CD1c-positive myeloid dendritic cell (primary cell): ENCODE measurements around the gene PPP2R3B.
"Not testable (repeated sequence)": the region's sequence is repeated elsewhere in the genome, so short reads cannot be mapped to it uniquely, and the experiment has no call there.

Source experiments
- DNase-seq: peaks from one replicate; pipeline ENCODE4 v3.0.0-alpha.2; 2016; ENCODE audit errors: extremely low spot score

PPP2R3B gene

DNA sequence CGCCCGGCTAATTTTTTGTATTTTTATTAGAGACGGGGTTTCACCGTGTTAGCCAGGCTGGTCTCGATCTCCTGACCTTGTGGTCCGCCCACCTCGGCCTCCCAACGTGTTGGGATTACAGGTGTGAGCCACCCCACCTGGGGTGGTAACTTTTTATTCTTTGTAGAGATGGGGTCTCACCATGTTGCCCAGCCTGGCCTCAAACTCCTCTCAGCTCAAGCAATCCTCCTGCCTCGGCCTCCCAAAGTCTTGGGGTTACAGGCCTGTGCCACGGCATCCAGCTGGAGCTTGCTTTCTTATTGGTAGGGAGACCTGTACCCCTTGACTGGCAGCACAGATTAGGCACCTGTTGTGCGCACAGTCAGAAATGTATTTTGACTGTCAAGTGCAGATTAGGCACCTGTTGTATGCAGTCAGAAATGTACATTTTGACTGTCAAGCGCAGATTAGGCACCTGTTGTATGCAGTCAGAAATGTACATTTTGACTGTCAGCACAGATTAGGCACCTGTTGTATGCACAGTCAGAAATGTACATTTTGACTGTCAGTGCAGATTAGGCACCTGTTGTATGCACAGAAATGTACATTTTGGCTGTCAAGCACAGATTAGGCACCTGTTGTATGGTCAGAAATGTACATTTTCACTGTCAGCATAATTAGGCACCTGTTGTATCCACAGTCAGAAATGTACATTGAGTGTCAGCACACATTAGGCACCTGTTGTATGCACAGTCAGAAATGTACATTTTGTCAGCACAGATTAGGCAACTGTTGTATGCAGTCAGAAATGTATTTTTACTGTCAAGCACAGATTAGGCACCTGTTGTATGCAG is 80.7 kb downstream of the PPP2R3B start:
- not testable (repeated sequence) for DNase-seq

DNA sequence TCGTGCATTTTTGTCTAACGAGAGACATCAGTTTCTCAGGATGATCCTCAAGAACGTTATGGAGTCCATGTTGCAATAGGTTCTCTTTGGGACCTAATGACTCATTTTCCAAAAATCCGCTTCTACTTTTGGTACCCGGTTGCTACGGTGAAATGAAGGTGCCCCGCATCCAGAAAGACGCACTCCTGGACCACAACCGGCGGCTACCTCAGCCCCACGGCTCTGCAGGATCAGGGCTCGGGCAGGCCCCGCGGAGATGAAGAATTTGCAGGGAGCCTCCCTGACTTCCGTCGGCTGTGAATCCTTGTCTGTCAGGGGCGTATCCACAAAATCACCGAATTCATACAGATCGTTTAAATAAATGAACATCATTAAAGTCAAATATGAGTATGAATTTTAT is 83.7 kb downstream of the PPP2R3B start:
- DNase-seq = no peak

DNA sequence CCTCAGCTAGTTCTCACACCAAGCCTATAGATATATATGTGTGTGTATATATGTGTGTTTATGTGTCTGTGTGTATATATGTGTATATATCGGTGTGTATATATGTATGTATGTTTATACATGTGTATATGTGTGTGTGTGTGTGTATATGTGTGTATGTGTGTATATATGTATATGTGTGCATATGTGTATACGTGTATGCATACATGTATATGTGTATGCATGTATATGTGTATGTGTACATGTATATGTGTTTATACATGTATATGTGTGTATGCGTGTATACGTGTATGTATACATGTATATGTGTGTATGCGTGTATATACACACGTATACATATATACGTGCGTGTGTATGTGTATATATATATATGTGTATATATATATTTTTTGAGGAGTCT is 86.4 kb downstream of the PPP2R3B start:
- no peak for DNase-seq

DNA sequence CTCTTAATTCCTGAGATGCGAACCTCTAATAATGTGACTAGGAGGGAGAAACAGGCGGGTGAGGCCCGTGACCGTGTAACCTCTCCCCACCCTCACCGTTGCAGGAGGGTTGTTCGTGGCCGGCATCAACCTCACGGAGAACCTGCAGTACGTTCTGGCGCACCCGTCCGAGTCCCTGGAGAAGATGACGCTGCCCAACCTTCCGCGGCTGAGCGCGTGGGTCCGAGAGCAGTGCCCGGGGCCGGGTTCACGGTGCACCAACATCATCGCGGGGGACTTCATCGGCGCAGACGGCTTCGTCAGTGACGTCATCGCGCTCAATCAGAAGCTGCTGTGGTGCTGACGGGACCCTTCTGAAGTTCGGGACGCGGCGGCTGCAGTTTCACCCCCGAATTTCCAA is 87.7 kb downstream of the PPP2R3B start:
- no peak for DNase-seq

DNA sequence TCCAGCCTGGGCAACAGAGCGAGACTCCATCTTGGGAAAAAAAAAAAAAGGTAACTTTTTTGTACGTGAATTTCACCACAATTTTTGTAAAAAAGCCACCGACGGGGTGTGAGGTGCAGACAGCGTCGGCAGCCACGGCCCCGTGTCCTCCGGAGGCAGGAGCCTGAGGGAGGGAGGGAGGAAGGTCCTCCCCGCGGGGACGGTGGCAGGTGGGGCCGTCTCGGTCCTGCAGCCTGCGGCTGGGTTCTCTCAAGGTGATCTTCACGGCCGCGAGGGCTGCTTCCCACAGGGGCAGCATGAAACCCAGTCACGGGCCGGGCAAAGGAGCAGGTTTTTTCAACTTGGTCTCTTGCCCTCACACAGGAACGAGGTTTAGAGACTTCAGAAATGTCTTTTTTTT is 91.6 kb downstream of the PPP2R3B start:
- no peak for DNase-seq

DNA sequence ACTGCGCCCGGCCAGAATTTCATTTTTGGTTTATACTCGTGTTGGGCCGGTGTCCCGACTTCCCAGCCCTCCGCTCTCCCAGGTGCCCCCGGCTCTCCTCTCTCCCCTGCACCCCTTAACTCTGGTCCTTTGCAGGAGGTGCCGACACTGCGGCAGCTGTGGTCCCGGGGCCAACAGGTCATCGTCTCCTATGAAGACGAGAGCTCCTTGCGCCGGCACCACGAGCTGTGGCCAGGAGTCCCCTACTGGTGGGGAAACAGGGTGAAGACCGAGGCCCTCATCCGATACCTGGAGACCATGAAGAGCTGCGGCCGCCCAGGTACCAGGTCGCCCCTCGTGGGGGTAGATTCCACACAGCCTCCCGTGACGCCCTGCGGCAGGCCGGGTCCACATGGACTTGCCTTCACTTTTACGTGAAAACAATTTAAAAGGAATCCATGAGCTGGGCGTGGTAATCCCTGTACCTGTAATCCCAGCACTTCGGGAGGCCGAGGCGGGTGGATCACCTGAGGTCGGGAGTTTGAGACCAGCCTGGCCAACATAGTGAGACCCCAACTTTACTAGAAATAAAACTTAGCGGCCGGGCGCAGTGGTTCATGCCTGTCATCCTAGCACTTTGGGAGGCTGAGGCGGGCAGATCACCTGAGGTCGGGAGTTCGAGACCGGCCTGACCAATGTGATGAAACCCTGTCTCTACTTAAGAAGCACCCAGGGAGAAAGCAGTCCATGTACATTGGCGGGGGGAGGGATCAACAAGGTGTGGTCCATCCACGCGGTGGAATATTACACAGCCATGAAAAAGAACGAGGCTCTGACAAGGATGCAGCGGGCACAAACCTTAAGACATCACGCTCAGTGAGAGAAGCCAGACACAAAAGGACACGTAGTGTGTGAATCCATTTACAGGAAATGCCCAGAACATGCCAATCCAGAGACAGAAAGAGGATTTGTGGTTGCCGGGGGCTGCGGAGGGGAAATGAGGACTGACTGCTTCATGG is 93.5 kb downstream of the PPP2R3B start:
- no peak for DNase-seq

DNA sequence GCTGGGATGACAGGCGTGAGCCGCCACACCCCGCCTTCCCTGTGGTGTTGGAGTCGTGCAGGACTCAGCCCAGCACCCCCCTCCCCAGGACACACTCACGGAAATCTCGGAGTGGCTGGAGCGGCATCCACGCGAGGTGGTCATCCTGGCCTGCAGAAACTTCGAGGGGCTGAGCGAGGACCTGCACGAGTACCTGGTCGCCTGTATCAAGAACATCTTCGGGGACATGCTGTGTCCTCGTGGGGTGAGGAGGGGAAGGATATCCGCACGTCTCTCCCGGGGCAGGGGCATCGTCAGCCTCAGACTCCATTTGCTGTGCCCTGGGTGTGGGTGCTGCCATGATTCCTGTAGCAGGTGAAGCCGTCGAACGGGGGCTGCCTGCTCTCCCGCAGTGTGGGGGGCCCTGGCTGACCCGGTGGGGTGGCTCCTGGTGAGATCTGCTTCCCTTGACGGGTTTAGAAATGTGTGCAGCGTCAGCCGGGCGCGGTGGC is 95.3 kb downstream of the PPP2R3B start:
- DNase-seq = no peak

DNA sequence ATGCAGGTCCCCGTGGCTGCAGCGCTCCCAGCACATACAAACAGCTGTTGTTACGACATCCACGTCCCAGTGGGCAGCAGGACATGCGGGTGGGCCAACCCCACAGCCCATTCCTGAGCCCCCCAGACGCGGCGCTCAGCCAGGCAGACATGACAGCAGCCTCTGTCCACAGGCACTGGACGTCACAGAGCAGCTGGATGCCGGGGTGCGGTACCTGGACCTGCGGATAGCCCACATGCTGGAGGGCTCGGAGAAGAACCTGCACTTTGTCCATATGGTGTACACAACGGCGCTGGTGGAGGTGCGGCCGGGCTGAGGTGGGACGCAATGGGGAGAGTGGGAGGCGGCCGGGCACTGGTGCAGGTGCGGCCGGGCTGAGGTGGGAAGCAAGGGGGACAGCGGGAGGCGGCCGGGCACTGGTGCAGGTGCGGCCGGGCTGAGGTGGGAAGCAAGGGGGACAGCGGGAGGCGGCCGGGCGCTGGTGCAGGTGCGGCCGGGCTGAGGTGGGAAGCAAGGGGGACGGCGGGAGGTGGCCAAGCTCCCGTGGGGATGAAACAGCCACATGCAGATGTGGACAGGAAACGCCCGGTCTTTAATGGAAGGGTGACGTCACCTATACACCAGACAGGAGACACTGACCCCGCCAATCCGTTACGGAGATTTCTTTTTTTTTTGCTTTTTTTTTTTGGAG is 96.1 kb downstream of the PPP2R3B start:
- DNase-seq = no peak

DNA sequence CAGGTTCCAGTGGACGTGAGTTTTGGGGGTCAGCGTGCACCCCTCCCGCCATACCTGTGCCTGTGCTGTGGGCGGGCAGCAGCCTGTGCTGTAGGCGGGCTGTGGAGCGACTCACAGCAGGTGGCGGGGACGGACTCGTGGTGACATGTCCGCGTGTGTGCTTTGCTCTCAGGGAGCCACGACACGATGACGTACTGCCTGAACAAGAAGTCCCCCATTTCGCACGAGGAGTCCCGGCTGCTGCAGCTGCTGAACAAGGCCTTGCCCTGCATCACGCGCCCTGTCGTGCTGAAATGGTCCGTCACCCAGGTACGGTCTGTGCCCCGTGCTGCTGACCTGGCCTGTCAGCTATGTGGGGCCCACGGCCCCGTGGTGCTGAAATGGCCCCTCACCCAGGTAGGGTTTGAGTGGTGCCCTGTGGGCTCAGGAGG is 98.1 kb downstream of the PPP2R3B start:
- no peak for DNase-seq

DNA sequence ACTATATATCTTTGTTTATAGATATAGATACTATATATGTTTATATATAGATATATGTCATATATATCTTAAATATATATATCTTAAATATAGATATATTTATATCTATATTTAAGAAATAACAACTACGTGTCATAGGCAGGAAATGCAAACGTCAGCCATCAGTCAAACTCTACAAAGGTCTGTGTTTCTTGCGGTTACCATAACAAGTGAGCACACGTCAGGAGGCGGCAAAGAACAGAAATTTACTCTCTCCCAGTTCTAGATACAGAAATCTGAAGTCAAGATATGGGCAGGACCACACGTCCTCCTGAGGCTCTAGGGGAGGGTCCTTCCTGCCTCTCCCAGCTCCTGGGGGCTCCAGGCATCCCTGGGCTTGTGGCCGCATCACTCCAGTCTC is 99.0 kb downstream of the PPP2R3B start:
- no peak for DNase-seq

DNA sequence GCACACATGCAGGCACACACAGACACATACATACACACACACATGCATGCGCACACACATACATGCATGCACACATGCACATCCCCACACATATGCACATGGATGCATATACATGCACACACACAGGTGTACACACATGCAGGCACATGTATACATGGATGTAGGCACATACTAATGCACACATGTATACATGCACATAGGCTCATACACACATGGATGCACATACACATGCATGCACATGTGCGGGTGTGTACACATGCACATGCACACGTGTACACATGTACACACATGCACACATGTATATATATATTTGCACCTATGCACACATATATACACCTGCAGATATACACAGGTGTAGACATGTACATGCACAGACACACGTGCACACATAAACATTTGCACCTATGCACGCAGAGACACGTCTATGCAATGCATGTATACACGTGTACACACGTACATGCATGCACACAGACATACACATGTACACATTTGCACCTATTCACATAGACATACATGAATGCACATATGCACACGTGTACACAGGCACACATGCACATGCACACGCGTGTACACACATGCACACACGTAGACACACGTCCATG is 101.5 kb downstream of the PPP2R3B start:
- DNase-seq = no peak
